ENCODE results near the gene TRIM28.

Gene TRIM28

GRCh38 chr19:58556622-58557220, 12.9 kb downstream of the TRIM28 start:
- TF ChIP-seq TAF1 (IDR thresholded peaks at IDR 0.05; ENCODE audit: borderline replicate concordance, insufficient read depth, low read length): no peak
- no peak for TF ChIP-seq POLR2AphosphoS5 (IDR thresholded peaks at IDR 0.05; ENCODE audit: low read depth, low read length)
- no peak for TF ChIP-seq FOXP2 (optimal IDR thresholded peaks at IDR 0.05; ENCODE audit: borderline replicate concordance, extremely low read depth, extremely low read length, insufficient read depth)
- TF ChIP-seq SIN3A (IDR thresholded peaks at IDR 0.05; ENCODE audit: borderline replicate concordance, insufficient read depth, low read length): no peak
- no peak for TF ChIP-seq REST (IDR thresholded peaks at IDR 0.05; ENCODE audit: insufficient read depth in 1 of 2, low read depth in 2 of 2, low read length in 2 of 2)

GRCh38 chr19:58557221-58558065, 13.6 kb downstream of the TRIM28 start:
- TF ChIP-seq FOXP2 (optimal IDR thresholded peaks at IDR 0.05; ENCODE audit: borderline replicate concordance, extremely low read depth, extremely low read length, insufficient read depth): no peak
- no peak for TF ChIP-seq SIN3A (IDR thresholded peaks at IDR 0.05; ENCODE audit: borderline replicate concordance, insufficient read depth, low read length)
- no peak for TF ChIP-seq TAF1 (IDR thresholded peaks at IDR 0.05; ENCODE audit: borderline replicate concordance, insufficient read depth, low read length)
- no peak for TF ChIP-seq REST (IDR thresholded peaks at IDR 0.05; ENCODE audit: insufficient read depth in 1 of 2, low read depth in 2 of 2, low read length in 2 of 2)
- TF ChIP-seq POLR2AphosphoS5 (IDR thresholded peaks at IDR 0.05; ENCODE audit: low read depth, low read length): no peak

- TF ChIP-seq TAF1 (IDR thresholded peaks at IDR 0.05; ENCODE audit: borderline replicate concordance, insufficient read depth, low read length) (no peak), FOXP2 (optimal IDR thresholded peaks at IDR 0.05; ENCODE audit: borderline replicate concordance, extremely low read depth, extremely low read length, insufficient read depth) (no peak), REST (IDR thresholded peaks at IDR 0.05; ENCODE audit: insufficient read depth in 1 of 2, low read depth in 2 of 2, low read length in 2 of 2) (no peak), POLR2AphosphoS5 (IDR thresholded peaks at IDR 0.05; ENCODE audit: low read depth, low read length) (no peak), SIN3A (IDR thresholded peaks at IDR 0.05; ENCODE audit: borderline replicate concordance, insufficient read depth, low read length) (no peak)
Observed at GRCh38 chr19:58558066-58558622, 14.3 kb downstream of the TRIM28 start, which contains the start of gene UBE2M. UBE2M (minus strand) TSS chr19:58558611; CDS start chr19:58558381, 230 bp downstream.

- TF ChIP-seq REST (IDR thresholded peaks at IDR 0.05; ENCODE audit: insufficient read depth in 1 of 2, low read depth in 2 of 2, low read length in 2 of 2) (no peak), TAF1 (IDR thresholded peaks at IDR 0.05; ENCODE audit: borderline replicate concordance, insufficient read depth, low read length) (no peak), FOXP2 (optimal IDR thresholded peaks at IDR 0.05; ENCODE audit: borderline replicate concordance, extremely low read depth, extremely low read length, insufficient read depth) (peak; percentile 22)
Observed at GRCh38 chr19:58558623-58559274, 14.9 kb downstream of the TRIM28 start.

All from PFSK-1 (cell line).